Lower lobe of right lung (tissue), 2 donors: Measurements from ENCODE around the gene PDGFRA. TPM values are rescaled to one million over a fixed set of nuclear protein-coding genes. Genes with fewer than 3 reads are reported as not detected.
"Not testable (repeated sequence)": the region's sequence is repeated elsewhere in the genome, so short reads cannot be mapped to it uniquely, and the experiment has no call there.

Source experiments
- ATAC-seq, 2 donors: fragments of 200-7000 bp; cut with Tn5 transposase; one replicate each; pipeline ENCODE4 v1.9.1; 2020 to 2022; ENCODE audit warnings: mild to moderate bottlenecking in 2 of 2, moderate library complexity in 2 of 2
- DNase-seq: peaks from one replicate; pipeline ENCODE4 v3.0.0-alpha.2; 2020
- H3K27ac ChIP-seq: fragments of 200-600 bp; one replicate; pipeline ENCODE4 v1.8.0; 2022
- H3K27me3 ChIP-seq: fragments of 200-600 bp; one replicate; pipeline ENCODE4 v1.8.0; 2022; ENCODE audit warnings: low read depth
- H3K36me3 ChIP-seq: fragments of 200-600 bp; one replicate; pipeline ENCODE4 v1.8.0; 2022; ENCODE audit warnings: mild to moderate bottlenecking
- H3K4me1 ChIP-seq: fragments of 200-600 bp; one replicate; pipeline ENCODE4 v1.8.0; 2022
- H3K4me3 ChIP-seq: fragments of 200-600 bp; one replicate; pipeline ENCODE4 v1.8.0; 2022; ENCODE audit warnings: mild to moderate bottlenecking
- H3K9me3 ChIP-seq: fragments of 200-600 bp; one replicate; pipeline ENCODE4 v1.8.0; 2022
- CTCF ChIP-seq: fragments of 200-600 bp; IDR thresholded peaks from one replicate; pipeline ENCODE4 v1.8.0; 2022; ENCODE audit warnings: antibody characterized with exemption, mild to moderate bottlenecking
- intact Hi-C: fragments of 100-400 bp; cut with DNase I; formaldehyde crosslinking; loops from one replicate; pipeline ENCODE4 v1.11.0; 2022
- total RNA-seq: library from RNA; stranded (reverse); fragmentation: NEBNext Ultra II Directional; extraction: Animal tissue kit (Norgen Biotek cat#: 25700); gene quantifications from one replicate; pipeline ENCODE4 v1.2.1, GENCODE V29; 2021
- donor health status: DM: no; HTN: yes; CAD: no; lungs with severe emphysema.

Gene PDGFRA
- total RNA-seq, 1 donor from 2014 or later, result 69.5 TPM

GRCh38 chr4:54231768-54232688 lies 2.9 kb downstream of the PDGFRA start:
- Histone ChIP-seq H3K36me3 (no peaks in the 10 kb centered on the region), H3K27ac (peak overlapping the region; percentile 73), H3K9me3 (no peaks in the 10 kb centered on the region), H3K4me3 (peak overlapping the region; percentile 59), H3K4me1 (peaks cover 64% of the 10 kb centered on the region), H3K27me3 (peaks cover 58% of the 10 kb centered on the region)
- ATAC-seq, result no peak
- no peak for DNase-seq
- TF ChIP-seq CTCF, result no peak
- intact Hi-C loops, result no loop called here

- peak overlapping the region; percentile 59 for H3K4me3 ChIP-seq
- intact Hi-C loops, result no loop called here
- H3K9me3 ChIP-seq, result no peaks in the 10 kb centered on the region
- H3K27ac ChIP-seq, result peak overlapping the region; percentile 66
- peak; percentile 87 for DNase-seq
- no peaks in the 10 kb centered on the region for H3K36me3 ChIP-seq
- TF ChIP-seq CTCF, result peak; percentile 83
- peak; percentile 95 for ATAC-seq
- peaks cover 46% of the 10 kb centered on the region for H3K27me3 ChIP-seq
- peaks cover 51% of the 10 kb centered on the region for H3K4me1 ChIP-seq
Measured at GRCh38 chr4:54233277-54233696, 4.2 kb downstream of the PDGFRA start.

GRCh38 chr4:54233697-54234496 lies 4.8 kb downstream of the PDGFRA start:
- H3K27me3 ChIP-seq, result peaks cover 40% of the 10 kb centered on the region
- TF ChIP-seq CTCF, result peak; percentile 98
- intact Hi-C loops, result no loop called here
- peak overlapping the region; percentile 66 for H3K27ac ChIP-seq
- H3K9me3 ChIP-seq, result no peaks in the 10 kb centered on the region
- DNase-seq, result peak; percentile 87
- H3K4me3 ChIP-seq, result peak overlapping the region; percentile 59
- no peaks in the 10 kb centered on the region for H3K36me3 ChIP-seq
- peaks cover 49% of the 10 kb centered on the region for H3K4me1 ChIP-seq
- peak; percentile 87 to 88 for ATAC-seq

GRCh38 chr4:54234497-54235205 lies 5.6 kb downstream of the PDGFRA start:
- H3K27me3 ChIP-seq, result peaks cover 32% of the 10 kb centered on the region
- intact Hi-C loops, result no loop called here
- peak overlapping the region; percentile 59 for H3K4me3 ChIP-seq
- no peak for TF ChIP-seq CTCF
- no peaks in the 10 kb centered on the region for H3K36me3 ChIP-seq
- ATAC-seq (no peak), DNase-seq (no peak)
- no peaks in the 10 kb centered on the region for H3K9me3 ChIP-seq
- peaks cover 49% of the 10 kb centered on the region for H3K4me1 ChIP-seq
- no peak overlapping the region for H3K27ac ChIP-seq

GRCh38 chr4:54236316-54236715 lies 7.2 kb downstream of the PDGFRA start:
- DNase-seq, H3K27ac ChIP-seq, intact Hi-C loops, H3K36me3 ChIP-seq, ATAC-seq, H3K4me3 ChIP-seq, H3K9me3 ChIP-seq: not testable (repeated sequence)
- peaks cover 15% of the 10 kb centered on the region for H3K27me3 ChIP-seq
- H3K4me1 ChIP-seq, result peaks cover 34% of the 10 kb centered on the region
